Calu3 (cell line): ENCODE results near the gene VPS51. TPM values are rescaled to one million over a fixed set of nuclear protein-coding genes. Genes with fewer than 3 reads are reported as not detected.
A peak's percentile ranks its signal among the peaks of the same experiment; 100 is the strongest.

ENCODE experiments used
- BruUV-seq: library from RNA; stranded (reverse); fragments of 400-500 nt; replicated peaks from 2 replicates; lab custom pipeline; 2021; lab: Mats Ljungman, UMichigan
- CTCF ChIA-PET: fragments of 300-600 bp; sonication (Branson Sonifier 250); formaldehyde crosslinking; loops from one replicate; lab custom pipeline; 2022; ENCODE audit warnings: antibody characterized with exemption; lab: Charles Lee
- DNase-seq: peaks from one replicate; pipeline ENCODE4 v3.0.0; 2022
- H3K27ac Mint-ChIP-seq: one replicate; pipeline ENCODE4 v1.8.0; 2022; ENCODE audit warnings: mixed read lengths; ENCODE audit not compliant: unreplicated experiment
- H3K27me3 Mint-ChIP-seq: one replicate; pipeline ENCODE4 v1.8.0; 2022; ENCODE audit warnings: mixed read lengths; ENCODE audit not compliant: unreplicated experiment
- H3K36me3 Mint-ChIP-seq: one replicate; pipeline ENCODE4 v1.8.0; 2022; ENCODE audit warnings: mild to moderate bottlenecking, moderate library complexity, mixed read lengths; ENCODE audit not compliant: insufficient read depth, unreplicated experiment
- H3K4me1 Mint-ChIP-seq: one replicate; pipeline ENCODE4 v1.8.0; 2022; ENCODE audit warnings: mild to moderate bottlenecking, low read depth, mixed read lengths; ENCODE audit not compliant: unreplicated experiment
- H3K4me3 Mint-ChIP-seq: one replicate; pipeline ENCODE4 v1.8.0; 2022; ENCODE audit warnings: mild to moderate bottlenecking, low read depth, moderate library complexity, mixed read lengths; ENCODE audit not compliant: unreplicated experiment
- H3K9me3 Mint-ChIP-seq: one replicate; pipeline ENCODE4 v1.8.0; 2022; ENCODE audit warnings: low read depth, mixed read lengths; ENCODE audit not compliant: unreplicated experiment
- intact Hi-C: fragments of 100-400 bp; cut with micrococcal nuclease; formaldehyde crosslinking; loops from one replicate; pipeline ENCODE4 v1.10.0; 2022; ENCODE audit not compliant: unreplicated experiment
- total RNA-seq: library from RNA; stranded (reverse); gene quantifications from 2 replicates; pipeline ENCODE4 v1.2.3, GENCODE V29; 2022
- TF ChIP-seq, protein P1 (sequence below): fragments of 200-600 bp; IDR thresholded peaks from one replicate; pipeline ENCODE4 v1.8.0; 2022; ENCODE audit warnings: antibody characterized with exemption; ENCODE audit not compliant: unreplicated experiment

The VPS51 gene
- total RNA-seq, 1 experiment from 2014 or later = 78.1 TPM

DNA sequence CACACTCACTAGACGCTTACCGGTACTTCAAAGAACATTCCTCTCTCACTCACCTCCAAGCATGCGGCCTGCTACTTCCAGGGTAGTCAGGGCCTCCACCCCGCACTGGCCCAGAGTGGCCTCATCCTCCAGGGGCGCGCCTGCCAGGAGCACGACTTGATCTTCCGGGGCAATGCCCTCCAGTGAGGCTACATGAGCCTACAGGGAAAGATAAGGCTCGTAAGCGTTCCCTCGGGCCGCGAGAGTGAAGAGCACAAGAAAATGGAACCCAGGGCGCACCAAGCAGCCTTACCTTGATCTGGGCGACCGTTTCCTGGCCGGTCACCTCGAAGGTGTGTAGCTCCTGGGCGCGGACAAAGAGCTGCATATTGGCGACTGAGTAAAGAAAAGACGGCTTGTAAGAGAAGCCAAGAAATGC, 25.4 kb downstream of the VPS51 start:
- TF ChIP-seq, protein P1, sequence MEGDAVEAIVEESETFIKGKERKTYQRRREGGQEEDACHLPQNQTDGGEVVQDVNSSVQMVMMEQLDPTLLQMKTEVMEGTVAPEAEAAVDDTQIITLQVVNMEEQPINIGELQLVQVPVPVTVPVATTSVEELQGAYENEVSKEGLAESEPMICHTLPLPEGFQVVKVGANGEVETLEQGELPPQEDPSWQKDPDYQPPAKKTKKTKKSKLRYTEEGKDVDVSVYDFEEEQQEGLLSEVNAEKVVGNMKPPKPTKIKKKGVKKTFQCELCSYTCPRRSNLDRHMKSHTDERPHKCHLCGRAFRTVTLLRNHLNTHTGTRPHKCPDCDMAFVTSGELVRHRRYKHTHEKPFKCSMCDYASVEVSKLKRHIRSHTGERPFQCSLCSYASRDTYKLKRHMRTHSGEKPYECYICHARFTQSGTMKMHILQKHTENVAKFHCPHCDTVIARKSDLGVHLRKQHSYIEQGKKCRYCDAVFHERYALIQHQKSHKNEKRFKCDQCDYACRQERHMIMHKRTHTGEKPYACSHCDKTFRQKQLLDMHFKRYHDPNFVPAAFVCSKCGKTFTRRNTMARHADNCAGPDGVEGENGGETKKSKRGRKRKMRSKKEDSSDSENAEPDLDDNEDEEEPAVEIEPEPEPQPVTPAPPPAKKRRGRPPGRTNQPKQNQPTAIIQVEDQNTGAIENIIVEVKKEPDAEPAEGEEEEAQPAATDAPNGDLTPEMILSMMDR = no peak
- Mint-ChIP-seq H3K36me3 (peaks cover 85% of the 10 kb centered on the region), H3K9me3 (no peaks in the 10 kb centered on the region), H3K4me3 (peak overlapping the region; percentile 98), H3K27me3 (no peaks in the 10 kb centered on the region), H3K27ac (peak overlapping the region; percentile 99), H3K4me1 (peaks cover 25% of the 10 kb centered on the region)
- CTCF ChIA-PET = interaction anchor here (0.9 to 1.8 kb wide), 6 partner anchors 9 to 80 kb away, joined by 3 to 14 read pairs (median 4); partner anchors contain the start of genes CAPN1, SAC3D1 and SYVN1
- DNase-seq = no peak
- intact Hi-C loops = no loop called here
- BruUV-seq = no TSS peak

DNA sequence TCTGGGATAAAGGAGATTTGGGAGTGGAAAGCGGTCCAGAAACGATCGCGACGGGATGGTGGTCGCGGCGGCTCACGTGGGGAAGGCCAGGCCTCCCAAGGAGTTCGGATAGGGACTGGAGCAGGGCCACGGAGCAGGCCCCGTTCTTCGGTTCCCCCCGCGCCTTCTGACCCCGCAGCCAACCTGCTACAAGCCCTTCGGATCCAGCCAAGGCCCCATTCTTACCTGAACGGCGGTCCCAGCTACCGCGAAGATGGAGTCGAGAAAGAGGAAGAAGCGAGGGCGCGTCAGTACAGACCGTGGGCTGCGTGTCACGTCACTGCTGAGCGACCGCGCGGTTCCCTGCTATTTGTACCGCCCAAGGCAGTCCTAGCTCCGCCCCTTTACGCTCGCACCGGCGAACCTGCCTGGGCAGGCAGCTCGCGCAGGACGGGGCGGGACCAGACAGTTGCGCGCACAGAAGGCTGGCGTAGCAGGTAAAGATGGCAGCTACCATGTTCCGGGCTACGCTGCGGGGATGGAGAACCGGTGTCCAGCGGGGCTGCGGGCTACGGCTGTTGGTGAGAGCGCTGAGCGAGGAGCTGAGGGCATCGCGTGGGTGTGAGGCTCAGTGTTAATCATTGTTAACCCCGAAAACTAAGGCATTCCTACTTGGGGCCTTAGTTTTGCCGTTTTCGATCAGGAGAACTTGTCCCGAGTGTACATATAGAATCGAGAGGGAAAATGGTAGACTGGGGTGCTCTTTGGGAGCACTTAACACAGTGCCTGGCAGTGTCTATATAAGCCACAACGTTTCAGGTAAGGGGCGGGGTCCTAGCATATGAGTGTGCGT, 26.1 kb downstream of the VPS51 start, which contains the start of the genes FAU and MRPL49:
TSS of gene FAU (minus strand) at position 270 of the 832 bp plus-strand sequence. CDS start 321 bp downstream, outside the sequence.
TSS of gene MRPL49 (plus strand) at position 457 of the 832 bp plus-strand sequence. CDS start at position 483, 26 bp downstream.
- intact Hi-C loops = no loop called here

DNA sequence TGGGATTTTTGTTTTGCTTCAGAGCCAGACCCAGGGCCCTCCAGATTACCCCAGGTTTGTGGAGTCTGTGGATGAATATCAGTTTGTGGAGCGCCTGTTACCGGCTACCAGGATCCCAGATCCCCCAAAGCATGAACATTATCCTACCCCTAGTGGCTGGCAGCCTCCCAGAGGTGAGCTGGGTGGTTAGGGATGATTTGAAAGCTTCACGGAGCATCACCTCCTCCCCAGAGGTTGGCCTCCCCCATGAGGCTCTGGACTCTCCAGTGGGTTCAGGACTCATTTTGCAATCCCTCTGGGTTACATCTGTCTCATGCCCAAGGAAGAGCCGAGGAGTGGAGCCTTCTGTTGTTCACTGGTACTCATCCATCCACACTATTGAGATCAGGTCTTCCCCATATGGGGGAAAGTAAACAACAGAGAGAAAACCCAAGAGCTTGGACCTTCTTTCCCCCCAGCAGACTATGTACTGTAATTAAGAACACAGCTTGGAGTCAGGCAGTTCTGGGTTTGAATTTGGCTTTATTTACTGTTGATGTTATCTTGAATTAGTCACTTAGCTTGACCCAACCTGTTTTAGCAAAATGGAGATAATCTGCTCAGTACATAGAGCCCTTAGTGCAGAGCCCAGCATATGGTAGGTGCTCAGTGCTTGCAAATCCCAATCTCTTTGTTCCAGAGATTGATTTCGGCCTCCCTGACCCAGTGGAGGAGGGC, 28.6 kb downstream of the VPS51 start:
- no peaks in the 10 kb centered on the region for H3K9me3 Mint-ChIP-seq
- H3K36me3 Mint-ChIP-seq = peaks cover 86% of the 10 kb centered on the region
- no peaks in the 10 kb centered on the region for H3K27me3 Mint-ChIP-seq
- peaks cover 19% of the 10 kb centered on the region for H3K4me1 Mint-ChIP-seq
- H3K27ac Mint-ChIP-seq = no peak overlapping the region
- intact Hi-C loops = no loop called here
- H3K4me3 Mint-ChIP-seq = peak overlapping the region; percentile 36
- BruUV-seq = TSS peak; percentile 6
- CTCF ChIA-PET = no interaction called here
- DNase-seq = no peak
- TF ChIP-seq, protein P1 = no peak

More for the DNA sequence above, 26.1 kb downstream of the VPS51 start, which contains the start of the genes FAU and MRPL49:
- CTCF ChIA-PET = interaction anchor here (0.6 to 1.8 kb wide), 10 partner anchors 9 to 381 kb away, joined by 3 to 14 read pairs (median 4); partner anchors contain the start of genes CAPN1, SAC3D1 and SYVN1
- BruUV-seq = TSS peak; percentile 72
- Mint-ChIP-seq H3K9me3 (no peaks in the 10 kb centered on the region), H3K27ac (peak within 1 kb of the TSS; percentile 99), H3K4me3 (peak within 1 kb of the TSS; percentile 98), H3K4me1 (peaks cover 25% of the 10 kb centered on the region), H3K36me3 (peaks cover 85% of the 10 kb centered on the region), H3K27me3 (no peaks in the 10 kb centered on the region)
- peak; percentile 99 for DNase-seq
- TF ChIP-seq, protein P1 = no peak

DNA sequence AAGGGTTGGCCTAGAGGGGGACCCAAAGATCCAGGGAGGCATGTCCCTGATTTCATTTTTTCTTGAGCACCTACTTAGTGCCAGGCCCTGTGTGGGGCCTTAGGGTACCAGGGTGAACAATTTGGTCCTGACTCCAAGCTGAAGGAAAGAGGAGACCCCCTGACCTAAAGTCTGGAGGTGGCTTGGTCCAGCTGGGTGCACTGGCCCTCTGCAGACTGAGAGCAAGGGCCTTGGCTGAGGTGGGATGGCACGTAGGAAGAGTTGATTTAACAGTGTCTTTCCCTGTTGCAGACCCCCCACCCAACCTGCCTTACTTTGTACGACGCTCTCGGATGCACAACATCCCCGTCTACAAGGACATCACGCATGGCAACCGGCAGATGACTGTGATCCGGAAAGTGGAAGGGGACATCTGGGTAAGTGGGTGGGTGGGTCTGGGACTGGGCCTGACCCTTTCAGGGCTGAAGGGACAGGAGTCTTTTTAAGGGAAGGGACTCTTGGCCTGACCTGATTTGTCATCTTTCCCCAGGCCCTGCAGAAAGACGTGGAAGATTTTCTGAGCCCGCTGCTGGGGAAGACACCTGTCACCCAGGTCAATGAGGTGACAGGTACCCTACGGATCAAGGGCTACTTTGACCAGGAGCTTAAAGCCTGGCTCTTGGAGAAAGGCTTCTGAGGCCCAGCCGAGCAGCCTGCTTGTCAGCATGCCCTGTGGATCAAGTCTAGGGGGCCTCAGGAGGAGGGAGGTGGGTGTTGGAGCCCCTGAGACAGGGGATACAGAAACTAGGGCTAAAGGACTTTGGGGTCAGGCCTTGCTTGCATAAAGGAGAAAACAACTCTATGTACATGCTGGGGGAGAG, 29.4 kb downstream of the VPS51 start:
- no TSS peak for BruUV-seq
- Mint-ChIP-seq H3K27ac (no peak overlapping the region), H3K4me1 (peaks cover 16% of the 10 kb centered on the region), H3K4me3 (no peak overlapping the region), H3K36me3 (peaks cover 85% of the 10 kb centered on the region), H3K27me3 (no peaks in the 10 kb centered on the region), H3K9me3 (no peaks in the 10 kb centered on the region)
- TF ChIP-seq, protein P1 = no peak
- intact Hi-C loops = no loop called here
- DNase-seq = no peak
- CTCF ChIA-PET = no interaction called here
